Liver (tissue), 9 donors: ENCODE results near the gene DTNB. TPM values are rescaled to one million over a fixed set of nuclear protein-coding genes. Genes with fewer than 3 reads are reported as not detected.

ENCODE experiments used
- DNase-seq: peaks from one replicate; pipeline ENCODE4 v3.0.0-alpha.2; 2017; ENCODE audit warnings: low spot score
- H3K27ac ChIP-seq, 2 donors: one replicate each; pipeline ENCODE4 v1.7.0; 2013; ENCODE audit warnings: inconsistent platforms in 2 of 2, low read length in 2 of 2, control low read depth in 1 of 2, low read depth in 1 of 2, mild to moderate bottlenecking in 1 of 2
- H3K27me3 ChIP-seq, 4 donors: one replicate each; pipeline versions ENCODE4 v1.6.1 to v1.7.0; 2013; ENCODE audit warnings: low read length in 3 of 4, inconsistent platforms in 1 of 4, mild to moderate bottlenecking in 1 of 4, moderate library complexity in 1 of 4; ENCODE audit not compliant: control insufficient read depth in 4 of 4, insufficient read depth in 4 of 4
- H3K36me3 ChIP-seq, 4 donors: one replicate each; pipeline versions ENCODE4 v1.6.1 to v1.7.0; 2013; ENCODE audit warnings: low read length in 3 of 4, mild to moderate bottlenecking in 3 of 4, low read depth in 1 of 4, moderate library complexity in 1 of 4; ENCODE audit not compliant: control insufficient read depth in 4 of 4, insufficient read depth in 3 of 4
- H3K4me1 ChIP-seq, 4 donors: one replicate each; pipeline versions ENCODE4 v1.6.1 to v1.7.0; 2013; ENCODE audit warnings: low read length in 3 of 4, mild to moderate bottlenecking in 3 of 4, moderate library complexity in 1 of 4; ENCODE audit not compliant: control insufficient read depth in 4 of 4, insufficient read depth in 4 of 4
- H3K4me3 ChIP-seq, 3 donors: one replicate each; pipeline versions ENCODE4 v1.6.1 to v1.7.0; 2013; ENCODE audit warnings: low read length in 3 of 3, control low read depth in 1 of 3, low read depth in 1 of 3, mild to moderate bottlenecking in 1 of 3
- H3K9ac ChIP-seq, 2 donors: one replicate each; pipeline ENCODE4 v1.7.0; 2013; ENCODE audit warnings: low read length in 2 of 2, mild to moderate bottlenecking in 2 of 2, moderate library complexity in 2 of 2, control low read depth in 1 of 2, low read depth in 1 of 2
- H3K9me3 ChIP-seq, 4 donors: one replicate each; pipeline versions ENCODE4 v1.6.1 to v1.7.0; 2013; ENCODE audit warnings: low read length in 3 of 4; ENCODE audit not compliant: control insufficient read depth in 4 of 4
- ATF3 ChIP-seq: IDR thresholded peaks from 2 replicates; pipeline ENCODE4 v1.6.1; 2016; ENCODE audit warnings: antibody characterized with exemption
- CTCF ChIP-seq: fragments of 150-350 bp; IDR thresholded peaks from 2 replicates; pipeline ENCODE4 v1.5.1; 2017; ENCODE audit warnings: improper control_type of control experiment, low read depth, low read length; ENCODE audit not compliant: missing input control
- EGR1 ChIP-seq, 2 donors: IDR thresholded peaks; 2 replicates each; pipeline ENCODE4 v1.6.1; 2016 to 2018; ENCODE audit warnings: antibody characterized with exemption in 2 of 2, low read depth in 2 of 2
- FOXA2 ChIP-seq: IDR thresholded peaks from 2 replicates; pipeline ENCODE4 v1.6.1; 2016; ENCODE audit warnings: antibody characterized with exemption
- GABPA ChIP-seq, 2 donors: IDR thresholded peaks in 1 of 2; conservative IDR thresholded peaks in 1 of 2; 2 replicates each; pipeline ENCODE4 v1.6.1; 2016; ENCODE audit warnings: antibody characterized with exemption in 2 of 2, mild to moderate bottlenecking in 1 of 2, moderate library complexity in 1 of 2
- HNF4G ChIP-seq: IDR thresholded peaks from 2 replicates; pipeline ENCODE4 v1.6.1; 2016; ENCODE audit warnings: antibody characterized with exemption
- JUND ChIP-seq, 2 donors: IDR thresholded peaks; 2 replicates each; pipeline ENCODE4 v1.6.1; 2016; ENCODE audit warnings: antibody characterized with exemption in 2 of 2
- MAX ChIP-seq: IDR thresholded peaks from 2 replicates; pipeline ENCODE4 v1.6.1; 2016; ENCODE audit warnings: antibody characterized with exemption
- NR2F2 ChIP-seq: IDR thresholded peaks from 2 replicates; pipeline ENCODE4 v1.6.1; 2016; ENCODE audit warnings: antibody characterized with exemption
- RAD21 ChIP-seq, 2 donors: IDR thresholded peaks; 2 replicates each; pipeline ENCODE4 v1.6.1; 2016; ENCODE audit warnings: antibody characterized with exemption in 2 of 2, mild to moderate bottlenecking in 2 of 2
- RXRA ChIP-seq, 2 donors: IDR thresholded peaks; 2 replicates each; pipeline ENCODE4 v1.6.1; 2017 to 2018; ENCODE audit warnings: antibody characterized with exemption in 2 of 2, mild to moderate bottlenecking in 1 of 2
- SP1 ChIP-seq: IDR thresholded peaks from 2 replicates; pipeline ENCODE4 v1.6.1; 2018; ENCODE audit warnings: antibody characterized with exemption, mild to moderate bottlenecking
- TAF1 ChIP-seq: conservative IDR thresholded peaks from 2 replicates; pipeline ENCODE4 v1.6.1; 2016; ENCODE audit warnings: antibody characterized with exemption, mild to moderate bottlenecking
- ZBTB33 ChIP-seq: IDR thresholded peaks from 2 replicates; pipeline ENCODE4 v1.6.1; 2016; ENCODE audit warnings: antibody characterized with exemption
- WGBS: extraction: QIAGEN DNeasy Blood & Tissue Kit; methylation state at CpG from one replicate; pipeline ENCODE4 v1.1.7; 2013; 5-methylcytosine and 5-hydroxymethylcytosine counted together
- polyA plus RNA-seq, 2 donors: library from polyadenylated mRNA; stranded (reverse) in 1 of 2; unstranded in 1 of 2; fragments of 200-250 nt in 1 of 2; fragments of >200 nt in 1 of 2; fragmentation: Nextera tagmentation in 1 of 2; extraction: Ambion mirVana in 1 of 2; gene quantifications; one replicate each; pipeline versions ENCODE4 v1.2.1 to v1.2.3, GENCODE V29; 2013 to 2015
- total RNA-seq, 2 donors: library from RNA; depleted of rRNA; stranded (reverse); fragments of >200 nt; gene quantifications; one replicate each; pipeline ENCODE4 v1.2.3, GENCODE V29; 2014
- donor health status: healthy.
- donor health status: healthy.
- donor health status: healthy.
- donor health status: healthy.
- donor health status: healthy.

DTNB gene
- total and polyA plus RNA-seq, 4 donors = 3.3 to 10.5 (median 6.4) TPM

GRCh38 chr2:25655316-25655715, 18.1 kb downstream of the DTNB start:
- peaks cover 0 to 2% (median 0%) of the 10 kb centered on the region in 4 donors for H3K36me3 ChIP-seq
- no peak for DNase-seq
- no peaks in the 10 kb centered on the region for H3K27me3 ChIP-seq
- no peak overlapping the region for H3K27ac ChIP-seq
- no peak overlapping the region for H3K9ac ChIP-seq
- H3K4me1 ChIP-seq = no peaks in the 10 kb centered on the region
- no peaks in the 10 kb centered on the region for H3K9me3 ChIP-seq
- no peak overlapping the region for H3K4me3 ChIP-seq
- 93% methylated on average over 2 of the region's 2 CpGs for WGBS
- no peak for TF ChIP-seq JUND (IDR thresholded peaks at IDR 0.05)
- TF ChIP-seq MAX = no peak
- no peak for TF ChIP-seq CTCF
- no peak for TF ChIP-seq ZBTB33
- no peak for TF ChIP-seq EGR1 (IDR thresholded peaks at IDR 0.05; ENCODE audit: low read depth in 2 of 2)
- TF ChIP-seq FOXA2 = no peak
- TF ChIP-seq NR2F2 = no peak
- no peak for TF ChIP-seq HNF4G

- H3K27ac ChIP-seq = no peak overlapping the region
- no peaks in the 10 kb centered on the region for H3K9me3 ChIP-seq
- 97% methylated on average over 4 of the region's 4 CpGs for WGBS
- H3K4me3 ChIP-seq = no peak overlapping the region
- no peak for TF ChIP-seq SP1
- no peak overlapping the region for H3K9ac ChIP-seq
- no peak for DNase-seq
- peaks cover 0 to 3% (median under 1%) of the 10 kb centered on the region in 4 donors for H3K36me3 ChIP-seq
- no peaks in the 10 kb centered on the region for H3K4me1 ChIP-seq
- H3K27me3 ChIP-seq = no peaks in the 10 kb centered on the region
These were observed 18.6 kb downstream of the DTNB start for GRCh38 chr2:25654801-25655200.

- H3K36me3 ChIP-seq = peaks cover 0 to 6% (median 2%) of the 10 kb centered on the region in 4 donors
- WGBS = 81% methylated on average over 1 of the region's 1 CpG
- H3K27me3 ChIP-seq = no peaks in the 10 kb centered on the region
- H3K9ac ChIP-seq = no peak overlapping the region
- H3K27ac ChIP-seq = no peak overlapping the region
- no peak for DNase-seq
- H3K4me1 ChIP-seq = no peaks in the 10 kb centered on the region
- no peaks in the 10 kb centered on the region for H3K9me3 ChIP-seq
- H3K4me3 ChIP-seq = no peak overlapping the region
- TF ChIP-seq ZBTB33 (no peak), MAX (no peak), CTCF (no peak), FOXA2 (no peak), RAD21 (IDR thresholded peaks at IDR 0.05) (no peak), ATF3 (no peak), JUND (IDR thresholded peaks at IDR 0.05) (no peak), SP1 (no peak), GABPA (IDR thresholded peaks at IDR 0.05 in 1 of 2, conservative IDR thresholded peaks at IDR 0.05 in 1 of 2) (no peak), RXRA (IDR thresholded peaks at IDR 0.05) (no peak), TAF1 (no peak)
These were observed 21.5 kb downstream of the DTNB start for GRCh38 chr2:25651782-25652455.
